Spleen (tissue), 7 donors: ENCODE results near the gene TEX2.

Experiments used
- POLR2A ChIP-seq, 3 donors: fragments of 450-650 bp; IDR thresholded peaks; one replicate each; pipeline ENCODE4 v1.5.1; 2017; ENCODE audit warnings: antibody characterized with exemption in 3 of 3, mild to moderate bottlenecking in 1 of 3
- POLR2AphosphoS5 ChIP-seq, 3 donors: sonication (generic); formaldehyde crosslinking; IDR thresholded peaks; one replicate each; pipeline ENCODE4 v1.5.1; 2017; ENCODE audit warnings: antibody characterized with exemption in 3 of 3
- TF ChIP-seq, protein P1 (sequence below), 11 experiments: fragments of 200-600 bp in 7 of 11; fragments of 450-650 bp in 4 of 11; sonication (generic) in 4 of 11; IDR thresholded peaks in 8 of 11; conservative IDR thresholded peaks in 3 of 11; 1 replicate in 7 of 11; 2 replicates in 4 of 11; pipeline versions ENCODE4 v1.4.0 to v1.8.0; 2016 to 2021; ENCODE audit warnings: antibody characterized with exemption in 11 of 11, inconsistent platforms in 4 of 11, mild to moderate bottlenecking in 1 of 11
- donor health status: DM: no; HTN: no; CAD: no; lungs with moderate emphysema.
- donor health status: DM: no; HTN: no; CAD: no.
- donor health status: DM: no; HTN: no; CAD: no.

- TF ChIP-seq, protein P1, sequence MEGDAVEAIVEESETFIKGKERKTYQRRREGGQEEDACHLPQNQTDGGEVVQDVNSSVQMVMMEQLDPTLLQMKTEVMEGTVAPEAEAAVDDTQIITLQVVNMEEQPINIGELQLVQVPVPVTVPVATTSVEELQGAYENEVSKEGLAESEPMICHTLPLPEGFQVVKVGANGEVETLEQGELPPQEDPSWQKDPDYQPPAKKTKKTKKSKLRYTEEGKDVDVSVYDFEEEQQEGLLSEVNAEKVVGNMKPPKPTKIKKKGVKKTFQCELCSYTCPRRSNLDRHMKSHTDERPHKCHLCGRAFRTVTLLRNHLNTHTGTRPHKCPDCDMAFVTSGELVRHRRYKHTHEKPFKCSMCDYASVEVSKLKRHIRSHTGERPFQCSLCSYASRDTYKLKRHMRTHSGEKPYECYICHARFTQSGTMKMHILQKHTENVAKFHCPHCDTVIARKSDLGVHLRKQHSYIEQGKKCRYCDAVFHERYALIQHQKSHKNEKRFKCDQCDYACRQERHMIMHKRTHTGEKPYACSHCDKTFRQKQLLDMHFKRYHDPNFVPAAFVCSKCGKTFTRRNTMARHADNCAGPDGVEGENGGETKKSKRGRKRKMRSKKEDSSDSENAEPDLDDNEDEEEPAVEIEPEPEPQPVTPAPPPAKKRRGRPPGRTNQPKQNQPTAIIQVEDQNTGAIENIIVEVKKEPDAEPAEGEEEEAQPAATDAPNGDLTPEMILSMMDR (IDR thresholded peaks at IDR 0.05 in 8 of 11, conservative IDR thresholded peaks at IDR 0.05 in 3 of 11) = no peak
- TF ChIP-seq POLR2A (IDR thresholded peaks at IDR 0.05) (no peak), POLR2AphosphoS5 (IDR thresholded peaks at IDR 0.05) (no peak)
Measured at GRCh38 chr17:64276961-64277505, 14.0 kb upstream of the TEX2 start.
